SK-N-SH treated with all-trans-retinoic acid at 6 μM for 48 hours (cell line): ENCODE measurements around the gene CFAP73.

Experiments used
- ATAC-seq: fragments of 200-7000 bp; cut with Tn5 transposase; 3 replicates; pipeline ENCODE4 v1.9.1; 2020; ENCODE audit warnings: mild to moderate bottlenecking, moderate library complexity
- BACH2 ChIP-seq: fragments of 250-450 bp; sonication (Bioruptor Pico); IDR thresholded peaks from 2 replicates; pipeline ENCODE4 v1.9.0; 2021; ENCODE audit warnings: mild to moderate bottlenecking, borderline replicate concordance
- CSDC2 ChIP-seq: fragments of 250-450 bp; sonication (Bioruptor Pico); IDR thresholded peaks from 2 replicates; pipeline ENCODE4 v1.5.0; 2020; ENCODE audit warnings: mild to moderate bottlenecking, moderate library complexity
- ESRRG ChIP-seq: fragments of 250-450 bp; sonication (Bioruptor Pico); IDR thresholded peaks from 2 replicates; pipeline ENCODE4 v1.6.1; 2021; ENCODE audit warnings: mild to moderate bottlenecking
- GLIS3 ChIP-seq: fragments of 250-450 bp; sonication (Bioruptor Pico); IDR thresholded peaks from 2 replicates; pipeline ENCODE4 v1.5.0; 2020; ENCODE audit warnings: mild to moderate bottlenecking, moderate library complexity
- PPARA ChIP-seq: fragments of 250-450 bp; sonication (Bioruptor Pico); IDR thresholded peaks from 2 replicates; pipeline ENCODE4 v1.5.0; 2020; ENCODE audit warnings: mild to moderate bottlenecking, borderline replicate concordance
- SNAI2 ChIP-seq: fragments of 250-450 bp; sonication (Bioruptor Pico); IDR thresholded peaks from 2 replicates; pipeline ENCODE4 v1.5.0; 2020; ENCODE audit warnings: mild to moderate bottlenecking, moderate library complexity
- TCF4 ChIP-seq: fragments of 250-450 bp; sonication (Bioruptor Pico); IDR thresholded peaks from 2 replicates; pipeline ENCODE4 v1.8.0; 2021; ENCODE audit warnings: mild to moderate bottlenecking, moderate library complexity, borderline replicate concordance
- TOX ChIP-seq: fragments of 250-450 bp; sonication (Bioruptor Pico); IDR thresholded peaks from 2 replicates; pipeline ENCODE4 v1.8.0; 2021; ENCODE audit warnings: mild to moderate bottlenecking, moderate library complexity, borderline replicate concordance
- ZC3H10 ChIP-seq: fragments of 250-450 bp; sonication (Bioruptor Pico); IDR thresholded peaks from 2 replicates; pipeline ENCODE4 v1.5.1; 2021; ENCODE audit warnings: mild to moderate bottlenecking, moderate library complexity
- ZFP3 ChIP-seq: fragments of 250-450 bp; sonication (Bioruptor Pico); IDR thresholded peaks from 2 replicates; pipeline ENCODE4 v1.5.0; 2020; ENCODE audit warnings: mild to moderate bottlenecking, moderate library complexity
- ZFP30 ChIP-seq: fragments of 450-650 bp; formaldehyde crosslinking; IDR thresholded peaks from 2 replicates; pipeline ENCODE4 v1.5.0; 2022; ENCODE audit warnings: mild to moderate bottlenecking, moderate library complexity
- ZNF565 ChIP-seq: fragments of 450-650 bp; formaldehyde crosslinking; conservative IDR thresholded peaks from 2 replicates; pipeline ENCODE4 v1.5.0; 2020; ENCODE audit warnings: low read depth, mild to moderate bottlenecking, moderate library complexity
- ZNF70 ChIP-seq: fragments of 450-650 bp; formaldehyde crosslinking; IDR thresholded peaks from 2 replicates; pipeline ENCODE4 v1.5.0; 2020; ENCODE audit warnings: mild to moderate bottlenecking, moderate library complexity
- ZNF8 ChIP-seq: fragments of 450-650 bp; formaldehyde crosslinking; IDR thresholded peaks from 2 replicates; pipeline ENCODE4 v1.5.0; 2020; ENCODE audit warnings: mild to moderate bottlenecking, moderate library complexity
- TF ChIP-seq, protein P1 (sequence below): fragments of 250-450 bp; sonication (Bioruptor Pico); IDR thresholded peaks from 2 replicates; pipeline ENCODE4 v1.8.0; 2021; ENCODE audit warnings: low read depth, mild to moderate bottlenecking, moderate library complexity, borderline replicate concordance
- TF ChIP-seq, protein P2 (sequence below): fragments of 250-450 bp; sonication (Bioruptor Pico); IDR thresholded peaks from 2 replicates; pipeline ENCODE4 v1.5.1; 2020; ENCODE audit warnings: low read depth, mild to moderate bottlenecking, moderate library complexity
- TF ChIP-seq, protein P3 (sequence below): fragments of 250-450 bp; sonication (Bioruptor Pico); IDR thresholded peaks from 2 replicates; pipeline ENCODE4 v1.5.1; 2021; ENCODE audit warnings: mild to moderate bottlenecking, moderate library complexity
- TF ChIP-seq, protein P4 (sequence below): fragments of 250-450 bp; sonication (Bioruptor Pico); IDR thresholded peaks from 2 replicates; pipeline ENCODE4 v1.5.0; 2020; ENCODE audit warnings: mild to moderate bottlenecking, moderate library complexity
- TF ChIP-seq, protein P5 (sequence below): fragments of 250-450 bp; sonication (Bioruptor Pico); IDR thresholded peaks from 2 replicates; pipeline ENCODE4 v1.8.0; 2020; ENCODE audit warnings: mild to moderate bottlenecking, moderate library complexity, borderline replicate concordance

Gene CFAP73

DNA sequence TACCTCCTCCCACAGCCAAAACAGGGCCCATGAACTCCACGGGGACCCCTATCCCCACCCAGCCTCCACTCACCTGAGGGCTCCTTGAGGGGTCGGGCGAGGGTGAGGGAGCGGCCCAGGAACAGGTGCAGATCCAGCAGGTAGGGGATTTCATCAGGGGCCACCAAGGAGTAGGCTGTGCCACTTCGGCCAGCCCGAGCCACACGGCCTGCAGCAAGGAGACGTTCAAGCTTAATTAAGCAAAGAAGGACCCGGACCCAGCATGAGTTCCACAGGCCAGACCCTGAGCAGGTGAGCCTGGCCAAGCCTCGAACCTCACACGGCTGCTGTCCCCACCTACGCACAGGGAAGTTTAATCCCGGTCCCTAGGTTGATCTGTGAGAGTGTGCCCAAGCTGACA lies 20.2 kb downstream of the CFAP73 start:
- no peak for ATAC-seq
- TF ChIP-seq, protein P1, sequence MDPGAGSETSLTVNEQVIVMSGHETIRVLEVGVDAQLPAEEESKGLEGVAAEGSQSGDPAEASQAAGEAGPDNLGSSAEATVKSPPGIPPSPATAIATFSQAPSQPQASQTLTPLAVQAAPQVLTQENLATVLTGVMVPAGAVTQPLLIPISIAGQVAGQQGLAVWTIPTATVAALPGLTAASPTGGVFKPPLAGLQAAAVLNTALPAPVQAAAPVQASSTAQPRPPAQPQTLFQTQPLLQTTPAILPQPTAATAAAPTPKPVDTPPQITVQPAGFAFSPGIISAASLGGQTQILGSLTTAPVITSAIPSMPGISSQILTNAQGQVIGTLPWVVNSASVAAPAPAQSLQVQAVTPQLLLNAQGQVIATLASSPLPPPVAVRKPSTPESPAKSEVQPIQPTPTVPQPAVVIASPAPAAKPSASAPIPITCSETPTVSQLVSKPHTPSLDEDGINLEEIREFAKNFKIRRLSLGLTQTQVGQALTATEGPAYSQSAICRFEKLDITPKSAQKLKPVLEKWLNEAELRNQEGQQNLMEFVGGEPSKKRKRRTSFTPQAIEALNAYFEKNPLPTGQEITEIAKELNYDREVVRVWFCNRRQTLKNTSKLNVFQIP: no peak
- TF ChIP-seq, protein P2, sequence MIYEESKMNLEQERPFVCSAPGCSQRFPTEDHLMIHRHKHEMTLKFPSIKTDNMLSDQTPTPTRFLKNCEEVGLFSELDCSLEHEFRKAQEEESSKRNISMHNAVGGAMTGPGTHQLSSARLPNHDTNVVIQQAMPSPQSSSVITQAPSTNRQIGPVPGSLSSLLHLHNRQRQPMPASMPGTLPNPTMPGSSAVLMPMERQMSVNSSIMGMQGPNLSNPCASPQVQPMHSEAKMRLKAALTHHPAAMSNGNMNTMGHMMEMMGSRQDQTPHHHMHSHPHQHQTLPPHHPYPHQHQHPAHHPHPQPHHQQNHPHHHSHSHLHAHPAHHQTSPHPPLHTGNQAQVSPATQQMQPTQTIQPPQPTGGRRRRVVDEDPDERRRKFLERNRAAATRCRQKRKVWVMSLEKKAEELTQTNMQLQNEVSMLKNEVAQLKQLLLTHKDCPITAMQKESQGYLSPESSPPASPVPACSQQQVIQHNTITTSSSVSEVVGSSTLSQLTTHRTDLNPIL (CRISPR knock-in tag): no peak
- TF ChIP-seq, protein P3, sequence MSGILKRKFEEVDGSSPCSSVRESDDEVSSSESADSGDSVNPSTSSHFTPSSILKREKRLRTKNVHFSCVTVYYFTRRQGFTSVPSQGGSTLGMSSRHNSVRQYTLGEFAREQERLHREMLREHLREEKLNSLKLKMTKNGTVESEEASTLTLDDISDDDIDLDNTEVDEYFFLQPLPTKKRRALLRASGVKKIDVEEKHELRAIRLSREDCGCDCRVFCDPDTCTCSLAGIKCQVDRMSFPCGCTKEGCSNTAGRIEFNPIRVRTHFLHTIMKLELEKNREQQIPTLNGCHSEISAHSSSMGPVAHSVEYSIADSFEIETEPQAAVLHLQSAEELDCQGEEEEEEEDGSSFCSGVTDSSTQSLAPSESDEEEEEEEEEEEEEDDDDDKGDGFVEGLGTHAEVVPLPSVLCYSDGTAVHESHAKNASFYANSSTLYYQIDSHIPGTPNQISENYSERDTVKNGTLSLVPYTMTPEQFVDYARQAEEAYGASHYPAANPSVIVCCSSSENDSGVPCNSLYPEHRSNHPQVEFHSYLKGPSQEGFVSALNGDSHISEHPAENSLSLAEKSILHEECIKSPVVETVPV: no peak
- TF ChIP-seq CSDC2: no peak
- TF ChIP-seq, protein P4, sequence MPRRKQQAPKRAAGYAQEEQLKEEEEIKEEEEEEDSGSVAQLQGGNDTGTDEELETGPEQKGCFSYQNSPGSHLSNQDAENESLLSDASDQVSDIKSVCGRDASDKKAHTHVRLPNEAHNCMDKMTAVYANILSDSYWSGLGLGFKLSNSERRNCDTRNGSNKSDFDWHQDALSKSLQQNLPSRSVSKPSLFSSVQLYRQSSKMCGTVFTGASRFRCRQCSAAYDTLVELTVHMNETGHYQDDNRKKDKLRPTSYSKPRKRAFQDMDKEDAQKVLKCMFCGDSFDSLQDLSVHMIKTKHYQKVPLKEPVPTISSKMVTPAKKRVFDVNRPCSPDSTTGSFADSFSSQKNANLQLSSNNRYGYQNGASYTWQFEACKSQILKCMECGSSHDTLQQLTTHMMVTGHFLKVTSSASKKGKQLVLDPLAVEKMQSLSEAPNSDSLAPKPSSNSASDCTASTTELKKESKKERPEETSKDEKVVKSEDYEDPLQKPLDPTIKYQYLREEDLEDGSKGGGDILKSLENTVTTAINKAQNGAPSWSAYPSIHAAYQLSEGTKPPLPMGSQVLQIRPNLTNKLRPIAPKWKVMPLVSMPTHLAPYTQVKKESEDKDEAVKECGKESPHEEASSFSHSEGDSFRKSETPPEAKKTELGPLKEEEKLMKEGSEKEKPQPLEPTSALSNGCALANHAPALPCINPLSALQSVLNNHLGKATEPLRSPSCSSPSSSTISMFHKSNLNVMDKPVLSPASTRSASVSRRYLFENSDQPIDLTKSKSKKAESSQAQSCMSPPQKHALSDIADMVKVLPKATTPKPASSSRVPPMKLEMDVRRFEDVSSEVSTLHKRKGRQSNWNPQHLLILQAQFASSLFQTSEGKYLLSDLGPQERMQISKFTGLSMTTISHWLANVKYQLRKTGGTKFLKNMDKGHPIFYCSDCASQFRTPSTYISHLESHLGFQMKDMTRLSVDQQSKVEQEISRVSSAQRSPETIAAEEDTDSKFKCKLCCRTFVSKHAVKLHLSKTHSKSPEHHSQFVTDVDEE: no peak
- no peak for TF ChIP-seq ZNF70 (CRISPR knock-in tag)
- no peak for TF ChIP-seq ZC3H10
- no peak for TF ChIP-seq GLIS3 (CRISPR knock-in tag)
- no peak for TF ChIP-seq TOX
- no peak for TF ChIP-seq BACH2 (CRISPR knock-in tag)

DNA sequence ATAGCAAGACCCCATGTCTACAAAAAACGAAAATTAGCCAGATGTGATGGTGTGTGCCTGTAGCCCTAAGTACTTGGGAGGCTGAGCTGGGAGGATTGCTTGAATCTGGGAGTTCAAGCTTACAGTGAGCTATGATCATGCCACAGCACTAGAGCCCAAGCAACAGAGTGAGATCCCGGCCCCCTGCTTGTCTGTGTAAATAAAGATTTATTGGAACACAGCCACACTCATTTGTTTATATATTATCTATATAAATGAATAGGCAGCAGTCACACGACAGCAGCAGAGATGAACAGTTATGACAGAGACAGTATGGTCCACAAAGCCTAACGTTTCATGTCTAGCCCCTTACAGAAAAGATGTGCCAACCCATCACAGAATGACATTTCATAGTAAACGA lies 20.9 kb downstream of the CFAP73 start:
- TF ChIP-seq ZC3H10 (no peak), ZFP30 (CRISPR knock-in tag) (no peak), ZNF565 (no peak), ZNF70 (CRISPR knock-in tag) (no peak), SNAI2 (CRISPR knock-in tag) (no peak), ZFP3 (no peak), TOX (no peak), BACH2 (CRISPR knock-in tag) (no peak), ZNF8 (CRISPR knock-in tag) (no peak), CSDC2 (no peak), ESRRG (no peak)
- TF ChIP-seq, protein P2 (CRISPR knock-in tag): no peak
- TF ChIP-seq, protein P3: no peak
- ATAC-seq: no peak

DNA sequence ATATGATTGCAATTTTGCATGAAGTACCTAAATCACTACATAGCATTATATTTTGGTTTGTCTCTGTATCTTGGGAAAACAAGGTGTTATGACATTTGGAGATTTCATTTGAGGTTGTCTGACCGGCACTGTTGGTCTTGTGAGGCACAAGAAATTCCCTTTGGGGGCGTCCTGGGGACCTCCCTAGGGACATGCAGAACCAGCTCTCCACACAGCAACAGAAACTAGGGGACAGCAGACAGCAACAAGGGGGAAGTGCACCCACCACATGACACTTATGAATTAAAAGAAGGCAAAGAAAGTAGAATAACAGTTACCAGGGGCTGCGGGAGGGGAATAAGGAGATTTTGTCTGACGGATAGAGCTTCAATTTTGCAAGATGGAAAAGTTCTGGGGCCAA lies 21.4 kb downstream of the CFAP73 start:
- no peak for ATAC-seq
- TF ChIP-seq TCF4 (CRISPR knock-in tag): no peak
- no peak for TF ChIP-seq ZNF565
- TF ChIP-seq GLIS3 (CRISPR knock-in tag): no peak
- TF ChIP-seq, protein P2 (CRISPR knock-in tag): no peak
- TF ChIP-seq PPARA (CRISPR knock-in tag): no peak
- TF ChIP-seq, protein P5, sequence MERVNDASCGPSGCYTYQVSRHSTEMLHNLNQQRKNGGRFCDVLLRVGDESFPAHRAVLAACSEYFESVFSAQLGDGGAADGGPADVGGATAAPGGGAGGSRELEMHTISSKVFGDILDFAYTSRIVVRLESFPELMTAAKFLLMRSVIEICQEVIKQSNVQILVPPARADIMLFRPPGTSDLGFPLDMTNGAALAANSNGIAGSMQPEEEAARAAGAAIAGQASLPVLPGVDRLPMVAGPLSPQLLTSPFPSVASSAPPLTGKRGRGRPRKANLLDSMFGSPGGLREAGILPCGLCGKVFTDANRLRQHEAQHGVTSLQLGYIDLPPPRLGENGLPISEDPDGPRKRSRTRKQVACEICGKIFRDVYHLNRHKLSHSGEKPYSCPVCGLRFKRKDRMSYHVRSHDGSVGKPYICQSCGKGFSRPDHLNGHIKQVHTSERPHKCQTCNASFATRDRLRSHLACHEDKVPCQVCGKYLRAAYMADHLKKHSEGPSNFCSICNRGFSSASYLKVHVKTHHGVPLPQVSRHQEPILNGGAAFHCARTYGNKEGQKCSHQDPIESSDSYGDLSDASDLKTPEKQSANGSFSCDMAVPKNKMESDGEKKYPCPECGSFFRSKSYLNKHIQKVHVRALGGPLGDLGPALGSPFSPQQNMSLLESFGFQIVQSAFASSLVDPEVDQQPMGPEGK (CRISPR knock-in tag): no peak
- TF ChIP-seq, protein P4: no peak
- no peak for TF ChIP-seq ZFP30 (CRISPR knock-in tag)
- no peak for TF ChIP-seq TOX
- TF ChIP-seq ESRRG: no peak
- no peak for TF ChIP-seq ZNF70 (CRISPR knock-in tag)
- no peak for TF ChIP-seq BACH2 (CRISPR knock-in tag)
